ENCODE results near the gene TCF3.

TCF3 gene

DNA sequence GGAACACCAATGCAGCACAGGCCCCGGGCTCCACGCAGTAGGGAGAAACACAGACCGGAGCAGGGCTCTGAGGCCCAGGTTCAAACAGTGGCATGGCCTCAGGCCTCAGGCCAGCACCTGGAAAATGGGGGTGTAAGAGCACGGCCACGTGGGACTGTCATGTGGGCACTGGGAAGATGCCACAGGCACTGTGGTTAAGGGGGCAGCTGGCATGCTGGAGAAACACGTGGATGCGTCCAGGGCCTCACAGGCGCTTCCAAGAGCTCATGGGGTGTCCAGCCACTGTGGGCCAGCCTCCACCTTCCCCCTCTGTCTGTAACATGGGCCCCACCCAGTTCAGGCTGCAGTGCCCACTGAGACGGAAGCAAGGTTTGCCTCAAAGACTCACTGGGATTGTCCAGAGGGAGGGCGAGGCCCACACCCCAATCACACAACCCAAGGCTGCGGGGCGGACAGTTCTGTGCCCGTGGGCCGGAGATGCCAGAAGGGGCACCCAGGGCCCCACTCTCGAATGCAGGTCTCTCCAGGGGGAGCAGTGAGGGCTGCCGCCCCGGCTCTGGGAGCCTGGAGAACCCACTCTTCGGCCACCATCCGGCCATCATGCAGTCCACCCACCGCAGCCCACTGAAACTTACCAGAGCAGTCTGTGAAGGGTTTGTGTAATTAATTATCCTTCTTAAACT is 53.5 kb downstream of the TCF3 start:
- H3K9me3 Mint-ChIP-seq: no peaks in the 10 kb centered on the region
- no peak overlapping the region for H3K4me3 Mint-ChIP-seq
- H3K36me3 Mint-ChIP-seq: peaks cover 5% of the 10 kb centered on the region
- H3K27ac Mint-ChIP-seq: no peak overlapping the region
- H3K4me1 Mint-ChIP-seq: peaks cover 11% of the 10 kb centered on the region
- no peaks in the 10 kb centered on the region for H3K27me3 Mint-ChIP-seq

DNA sequence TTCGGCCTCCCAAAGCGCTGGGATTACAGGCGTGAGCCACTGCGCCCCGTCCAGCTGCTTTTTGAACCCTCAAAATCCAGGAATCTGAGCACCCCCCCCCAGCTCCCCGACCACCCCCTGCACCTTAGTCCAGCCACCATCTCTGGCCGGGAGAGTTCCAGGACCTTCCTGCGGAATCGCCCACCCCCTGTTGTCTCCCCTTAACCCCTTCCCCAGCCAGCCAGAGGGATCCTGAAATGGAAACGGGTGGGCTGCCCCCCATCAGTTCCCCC is 59.0 kb downstream of the TCF3 start:
- H3K36me3 Mint-ChIP-seq: peaks cover 7% of the 10 kb centered on the region
- no peaks in the 10 kb centered on the region for H3K27me3 Mint-ChIP-seq
- H3K4me3 Mint-ChIP-seq: peak overlapping the region; percentile 86
- no peak overlapping the region for H3K27ac Mint-ChIP-seq
- no peaks in the 10 kb centered on the region for H3K9me3 Mint-ChIP-seq
- H3K4me1 Mint-ChIP-seq: peaks cover 12% of the 10 kb centered on the region

DNA sequence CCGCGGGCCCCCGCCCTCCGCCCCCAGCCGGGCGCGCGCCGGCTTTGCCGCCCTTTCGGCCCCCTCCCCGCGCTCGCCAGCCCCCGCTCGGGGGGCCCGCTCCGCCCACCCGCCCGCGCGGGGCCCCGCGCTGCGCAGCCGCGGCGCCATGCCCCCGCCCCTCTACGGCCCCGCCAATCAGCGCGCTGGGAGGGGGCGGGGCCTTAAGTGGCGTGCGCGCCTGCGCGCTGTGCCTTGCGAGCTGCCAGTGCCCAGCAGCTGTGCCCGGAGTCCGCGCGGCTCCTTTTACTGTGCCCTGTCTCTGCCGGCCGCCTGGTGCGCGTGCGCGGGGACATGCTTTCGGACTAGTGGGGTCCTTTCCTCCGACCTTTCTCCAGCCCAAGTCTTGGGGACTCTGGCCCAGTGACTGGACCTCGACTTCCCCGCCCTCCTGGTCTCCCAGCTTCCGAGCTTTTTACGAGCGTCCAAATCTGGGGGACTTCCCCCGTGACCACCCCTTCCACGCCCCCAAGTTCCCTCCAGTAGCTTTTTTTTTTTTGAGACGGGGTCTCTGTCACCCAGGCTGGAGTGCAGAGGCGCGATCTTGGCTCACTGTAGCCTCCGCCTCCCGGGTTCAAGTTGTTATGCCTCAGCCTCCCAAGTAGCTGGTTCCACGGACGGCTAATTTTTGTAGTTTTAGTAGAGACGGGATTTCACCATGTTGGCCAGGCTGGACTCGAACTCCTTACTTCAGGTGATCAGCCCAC is 59.5 kb downstream of the TCF3 start, which contains the start of gene MBD3:
MBD3 (minus strand) TSS at position 111 of the 746 bp plus-strand sequence. CDS start 234 bp downstream, outside the sequence.
- Mint-ChIP-seq H3K36me3 (peaks cover 7% of the 10 kb centered on the region), H3K4me1 (peaks cover 12% of the 10 kb centered on the region), H3K9me3 (no peaks in the 10 kb centered on the region), H3K27ac (peak within 1 kb of the TSS; percentile 93), H3K27me3 (no peaks in the 10 kb centered on the region), H3K4me3 (peak within 1 kb of the TSS; percentile 94)

DNA sequence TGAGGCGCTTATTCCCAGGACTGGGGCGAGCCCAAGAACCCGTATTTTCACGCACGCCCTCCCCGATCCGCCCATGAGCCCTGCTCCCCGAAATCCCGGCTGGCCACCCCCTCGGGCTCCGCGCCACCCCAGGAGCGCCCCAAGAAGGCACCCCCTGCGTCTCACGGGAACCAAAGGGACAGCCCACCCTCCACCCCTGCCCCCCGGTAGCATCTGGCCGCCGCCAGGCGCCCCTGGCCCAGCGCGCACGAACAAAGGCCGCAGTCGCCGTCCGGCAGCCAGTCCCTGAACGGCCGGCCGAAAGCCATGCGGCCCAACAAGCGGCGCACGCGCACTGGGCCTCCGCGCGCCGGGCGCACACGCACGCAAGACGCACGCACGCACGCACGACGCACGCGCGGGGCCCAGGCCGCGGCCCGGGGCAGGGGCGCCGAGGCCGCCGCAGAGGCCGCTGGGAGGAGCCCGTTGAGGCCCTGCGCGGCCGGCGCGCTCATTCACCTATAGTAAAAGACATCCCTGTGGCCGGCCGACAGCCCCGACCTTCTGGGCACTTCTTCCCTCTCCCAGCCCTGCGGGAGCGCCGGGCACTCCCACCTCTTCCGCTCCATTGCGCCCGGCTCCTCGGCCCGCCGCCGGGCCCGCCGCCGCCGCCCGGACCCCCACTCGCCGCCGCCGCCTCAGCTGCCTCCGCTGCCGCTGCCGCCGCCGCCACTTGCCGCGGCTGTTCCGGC is 60.2 kb downstream of the TCF3 start:
- Mint-ChIP-seq H3K4me1 (peaks cover 12% of the 10 kb centered on the region), H3K27me3 (no peaks in the 10 kb centered on the region), H3K36me3 (peaks cover 4% of the 10 kb centered on the region), H3K27ac (peak overlapping the region; percentile 93), H3K4me3 (peak overlapping the region; percentile 94), H3K9me3 (no peaks in the 10 kb centered on the region)

DNA sequence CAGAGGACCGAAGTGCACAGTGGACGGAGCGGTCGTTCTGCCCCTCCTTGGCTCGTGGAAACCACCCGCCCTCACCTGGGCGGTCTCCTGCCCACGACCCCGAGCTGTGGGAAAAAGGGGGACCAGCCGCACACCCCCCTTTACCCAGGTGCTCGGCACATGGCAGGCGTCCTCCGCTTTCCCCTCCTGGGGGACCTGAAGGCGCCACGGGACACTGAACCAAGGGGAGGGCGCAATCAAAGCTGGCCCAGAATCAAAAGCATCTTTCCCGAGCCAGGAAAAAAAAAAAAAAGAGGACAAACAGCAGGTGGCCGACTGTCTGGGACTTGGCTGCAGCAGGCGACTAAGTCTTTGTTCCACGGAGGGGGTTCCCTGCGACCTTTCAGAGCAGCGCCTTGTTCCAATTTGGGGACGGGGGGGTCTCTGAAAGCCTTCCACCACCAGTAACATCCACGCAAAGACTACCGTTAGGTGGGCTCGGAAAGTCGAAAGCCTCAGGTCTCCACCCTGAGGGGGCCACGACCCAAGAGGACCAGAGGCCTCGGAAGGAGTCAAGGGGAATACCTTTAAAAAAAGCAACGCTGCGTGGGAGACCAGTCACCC is 60.9 kb downstream of the TCF3 start:
- Mint-ChIP-seq H3K4me1 (peaks cover 12% of the 10 kb centered on the region), H3K4me3 (peak overlapping the region; percentile 94), H3K36me3 (peaks cover 4% of the 10 kb centered on the region), H3K27ac (peak overlapping the region; percentile 93), H3K9me3 (no peaks in the 10 kb centered on the region), H3K27me3 (no peaks in the 10 kb centered on the region)

DNA sequence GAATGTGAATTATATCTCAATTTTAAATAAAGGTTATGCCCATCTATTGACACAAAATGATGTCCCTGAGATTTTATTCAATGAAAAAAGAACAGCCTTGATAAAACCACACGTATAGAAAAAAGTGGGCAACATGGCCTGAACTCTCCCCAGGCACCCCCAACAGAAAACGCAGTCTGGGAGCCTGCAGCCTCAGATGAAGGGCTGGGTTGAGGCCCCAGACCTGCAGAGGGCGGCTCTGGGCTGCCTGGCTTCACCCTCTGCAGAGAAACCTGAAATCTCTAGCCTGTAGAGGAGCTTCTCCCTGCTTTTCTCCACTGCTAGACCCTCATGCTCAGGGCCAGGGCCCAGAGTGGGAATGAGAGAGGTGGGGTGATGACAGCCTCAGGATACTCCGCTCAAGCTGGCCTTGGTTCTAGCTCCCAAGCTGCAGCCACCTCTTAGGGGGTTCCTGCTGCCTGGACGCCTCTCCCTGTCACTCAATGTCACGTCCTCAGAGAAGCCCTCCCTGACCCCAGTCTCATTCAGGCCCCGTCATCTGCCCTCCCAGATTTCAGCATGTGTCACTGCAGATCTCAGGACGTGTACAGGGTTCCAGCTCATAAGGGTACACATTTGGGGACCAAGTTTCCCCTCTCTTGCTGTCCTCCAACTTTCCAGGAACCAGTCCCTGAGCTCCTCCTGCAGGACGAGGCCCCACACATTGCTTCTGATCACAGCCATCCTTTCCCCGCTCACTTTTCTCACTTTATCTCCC is 61.6 kb downstream of the TCF3 start:
- Mint-ChIP-seq H3K4me3 (peak overlapping the region; percentile 94), H3K4me1 (peaks cover 16% of the 10 kb centered on the region), H3K27ac (peak overlapping the region; percentile 93), H3K27me3 (no peaks in the 10 kb centered on the region), H3K36me3 (peaks cover 4% of the 10 kb centered on the region), H3K9me3 (no peaks in the 10 kb centered on the region)

DNA sequence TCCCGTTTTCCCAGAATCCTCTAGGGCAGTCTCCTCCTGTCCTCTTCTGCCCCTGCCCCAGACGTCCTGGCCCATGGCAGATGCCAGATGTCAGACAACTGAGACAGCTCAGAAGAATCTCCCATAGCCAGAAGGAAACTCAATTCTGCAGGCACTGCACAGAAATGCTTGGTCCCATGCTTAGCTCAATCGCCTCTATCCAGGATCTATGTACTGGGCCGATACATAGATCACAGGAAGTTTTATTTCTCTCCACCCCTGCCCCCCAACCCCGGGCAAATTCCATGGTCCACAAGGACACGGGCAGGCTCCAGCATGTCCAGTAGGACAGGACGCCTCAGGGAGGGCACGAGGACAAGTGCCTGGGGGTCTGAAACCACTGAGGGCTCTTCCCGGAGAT is 64.5 kb downstream of the TCF3 start:
- H3K4me3 Mint-ChIP-seq: no peak overlapping the region
- H3K27ac Mint-ChIP-seq: no peak overlapping the region
- no peaks in the 10 kb centered on the region for H3K9me3 Mint-ChIP-seq
- H3K4me1 Mint-ChIP-seq: peaks cover 16% of the 10 kb centered on the region
- peaks cover 4% of the 10 kb centered on the region for H3K36me3 Mint-ChIP-seq
- H3K27me3 Mint-ChIP-seq: no peaks in the 10 kb centered on the region

DNA sequence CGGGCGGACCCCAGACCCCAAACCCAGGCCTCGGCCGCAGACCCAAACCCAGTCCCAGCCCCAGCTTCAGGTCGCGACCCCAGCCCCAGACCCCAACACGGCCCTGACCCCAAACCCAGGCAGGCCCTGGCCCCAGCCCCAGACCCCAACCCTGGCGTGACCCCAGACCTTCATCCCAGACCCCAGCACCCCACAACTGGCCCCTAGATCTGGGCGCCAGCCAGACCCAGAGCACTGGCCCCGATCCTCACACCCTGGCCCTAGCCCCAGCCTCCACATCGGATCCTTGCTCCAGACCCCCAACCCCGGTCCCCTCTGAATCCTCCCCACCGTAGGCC is 67.2 kb downstream of the TCF3 start:
- no peak overlapping the region for H3K27ac Mint-ChIP-seq
- no peaks in the 10 kb centered on the region for H3K27me3 Mint-ChIP-seq
- H3K9me3 Mint-ChIP-seq: no peaks in the 10 kb centered on the region
- peaks cover 5% of the 10 kb centered on the region for H3K4me1 Mint-ChIP-seq
- H3K36me3 Mint-ChIP-seq: no peaks in the 10 kb centered on the region
- H3K4me3 Mint-ChIP-seq: no peak overlapping the region

DNA sequence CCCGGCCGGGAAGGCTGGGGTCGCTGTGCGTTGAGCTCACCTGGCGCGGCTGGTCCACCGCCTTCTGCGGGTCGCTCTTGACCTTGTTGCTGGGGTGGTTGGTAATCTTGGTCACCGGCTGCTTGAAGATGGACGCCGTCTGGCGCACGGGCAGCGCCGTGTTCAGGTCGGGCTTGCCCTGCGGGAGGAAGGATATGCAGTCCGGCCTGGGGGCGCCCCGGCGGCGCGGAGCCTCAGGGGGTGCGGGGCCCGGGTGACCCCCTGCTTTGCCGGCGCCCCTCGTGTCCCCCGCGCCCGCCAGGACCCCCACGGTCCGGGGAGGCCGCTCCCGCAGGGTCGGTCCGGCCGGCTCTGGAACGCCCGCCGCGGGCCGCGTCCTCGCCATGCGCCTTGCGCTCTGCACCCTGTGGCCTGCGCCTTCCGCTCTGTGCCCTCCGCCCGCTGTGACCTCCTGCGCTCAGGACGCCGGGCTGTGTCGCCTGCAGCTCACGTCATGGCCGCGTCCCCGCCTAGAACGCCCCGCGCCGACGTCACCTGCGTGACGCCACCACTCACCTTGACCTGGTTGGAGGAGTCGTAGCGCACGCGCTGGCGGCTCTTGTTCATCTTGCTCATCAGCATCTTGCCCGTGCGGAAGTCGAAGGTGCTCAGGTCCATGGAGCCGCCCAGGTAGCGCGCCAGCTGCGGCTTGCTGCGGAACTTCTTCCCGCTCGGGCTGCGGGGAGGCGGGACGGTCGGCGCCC is 67.7 kb downstream of the TCF3 start:
- H3K27ac Mint-ChIP-seq: no peak overlapping the region

DNA sequence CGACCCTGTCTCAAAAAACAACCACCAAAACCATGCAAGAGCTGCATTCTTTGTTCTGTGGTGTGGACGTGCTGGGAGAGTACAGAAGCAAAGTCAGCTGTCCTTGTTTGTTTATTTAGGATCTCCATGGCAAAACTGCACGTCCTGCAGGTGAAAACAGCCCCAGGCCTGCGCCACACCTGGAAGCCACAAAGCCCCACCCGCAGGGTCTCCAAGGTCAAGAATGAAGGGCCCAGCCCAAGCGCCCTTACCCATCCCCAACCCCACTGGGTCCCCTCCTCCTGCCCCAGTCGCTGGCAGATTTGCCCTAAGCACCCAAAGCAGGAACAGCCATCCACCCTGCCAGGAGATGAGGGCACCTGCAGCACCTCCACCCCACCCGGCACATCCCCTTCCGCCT is 70.2 kb downstream of the TCF3 start:
- Mint-ChIP-seq H3K27ac (no peak overlapping the region), H3K4me3 (no peak overlapping the region), H3K36me3 (peaks cover 2% of the 10 kb centered on the region), H3K4me1 (peaks cover 4% of the 10 kb centered on the region), H3K9me3 (no peaks in the 10 kb centered on the region), H3K27me3 (no peaks in the 10 kb centered on the region)

More for the DNA sequence above, 67.7 kb downstream of the TCF3 start:
- no peaks in the 10 kb centered on the region for H3K27me3 Mint-ChIP-seq
- H3K4me3 Mint-ChIP-seq: no peak overlapping the region
- H3K36me3 Mint-ChIP-seq: peaks cover 2% of the 10 kb centered on the region
- peaks cover 4% of the 10 kb centered on the region for H3K4me1 Mint-ChIP-seq
- no peaks in the 10 kb centered on the region for H3K9me3 Mint-ChIP-seq

DNA sequence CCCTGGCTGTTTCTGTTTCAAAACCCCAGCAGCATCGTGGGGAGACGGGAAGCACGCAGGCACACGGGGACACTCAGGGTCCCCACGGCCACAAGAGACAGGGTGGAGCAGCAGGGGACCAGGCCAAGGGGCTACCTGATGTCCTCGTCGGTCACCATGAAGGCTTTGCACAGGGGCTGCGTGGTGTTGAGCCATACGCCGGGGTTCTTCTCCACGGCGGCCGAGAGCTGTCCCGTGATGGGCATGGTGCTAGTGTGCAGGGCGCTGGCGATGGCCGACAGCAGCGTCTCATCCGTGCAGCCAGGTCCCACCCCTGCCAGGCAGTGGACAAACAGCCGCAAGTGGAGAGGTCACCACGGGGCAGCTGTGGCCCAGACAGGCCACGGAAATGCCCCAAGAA is 71.5 kb downstream of the TCF3 start:
- H3K4me3 Mint-ChIP-seq: no peak overlapping the region
- H3K9me3 Mint-ChIP-seq: no peaks in the 10 kb centered on the region
- H3K36me3 Mint-ChIP-seq: peaks cover 2% of the 10 kb centered on the region
- H3K4me1 Mint-ChIP-seq: peaks cover 1% of the 10 kb centered on the region
- H3K27me3 Mint-ChIP-seq: no peaks in the 10 kb centered on the region
- no peak overlapping the region for H3K27ac Mint-ChIP-seq

DNA sequence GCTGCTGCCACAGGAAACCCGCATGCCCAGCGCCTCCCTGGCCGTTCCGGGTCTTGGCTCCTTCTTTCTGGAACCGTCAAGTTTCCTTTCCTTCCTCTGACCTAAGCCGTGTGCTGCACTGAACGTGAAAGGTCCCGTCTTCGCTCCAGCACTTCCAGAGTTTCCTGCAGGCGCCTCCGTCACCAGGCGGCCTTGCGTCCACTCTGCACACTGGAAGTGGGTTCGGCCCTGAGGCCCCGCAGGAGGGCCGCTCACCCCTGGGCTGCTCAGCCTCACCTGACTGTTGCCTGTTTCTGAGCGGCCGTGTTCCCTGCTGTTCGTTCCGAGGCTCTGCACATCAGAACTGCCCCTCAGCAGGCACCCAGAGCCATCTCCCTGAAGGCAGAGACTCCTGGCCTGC is 72.0 kb downstream of the TCF3 start:
- no peaks in the 10 kb centered on the region for H3K9me3 Mint-ChIP-seq
- no peak overlapping the region for H3K4me3 Mint-ChIP-seq
- no peak overlapping the region for H3K27ac Mint-ChIP-seq
- H3K27me3 Mint-ChIP-seq: no peaks in the 10 kb centered on the region
- peaks cover 2% of the 10 kb centered on the region for H3K36me3 Mint-ChIP-seq
- H3K4me1 Mint-ChIP-seq: no peaks in the 10 kb centered on the region

DNA sequence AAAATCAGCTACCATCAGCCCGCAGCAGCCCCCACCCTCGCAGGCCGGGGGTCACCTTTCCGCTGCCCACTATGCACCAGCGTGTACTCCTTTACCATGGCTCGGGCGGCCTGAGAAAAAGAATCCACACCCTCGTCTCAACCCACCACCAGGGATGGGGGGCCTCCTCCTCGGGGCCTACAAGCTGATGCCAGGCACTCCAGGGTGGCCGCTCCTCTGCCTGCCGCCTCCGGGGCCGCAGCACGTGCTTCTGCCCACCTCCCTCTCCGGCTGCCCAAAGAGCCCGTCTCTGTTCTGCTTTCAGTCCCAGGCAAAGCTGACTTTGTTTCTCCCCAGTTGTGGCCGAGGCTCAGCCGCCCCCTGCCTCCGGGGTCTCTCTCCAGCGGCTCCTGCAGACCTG is 73.2 kb downstream of the TCF3 start:
- Mint-ChIP-seq H3K27ac (no peak overlapping the region), H3K27me3 (no peaks in the 10 kb centered on the region), H3K36me3 (peaks cover 2% of the 10 kb centered on the region), H3K4me3 (no peak overlapping the region), H3K9me3 (no peaks in the 10 kb centered on the region), H3K4me1 (no peaks in the 10 kb centered on the region)

DNA sequence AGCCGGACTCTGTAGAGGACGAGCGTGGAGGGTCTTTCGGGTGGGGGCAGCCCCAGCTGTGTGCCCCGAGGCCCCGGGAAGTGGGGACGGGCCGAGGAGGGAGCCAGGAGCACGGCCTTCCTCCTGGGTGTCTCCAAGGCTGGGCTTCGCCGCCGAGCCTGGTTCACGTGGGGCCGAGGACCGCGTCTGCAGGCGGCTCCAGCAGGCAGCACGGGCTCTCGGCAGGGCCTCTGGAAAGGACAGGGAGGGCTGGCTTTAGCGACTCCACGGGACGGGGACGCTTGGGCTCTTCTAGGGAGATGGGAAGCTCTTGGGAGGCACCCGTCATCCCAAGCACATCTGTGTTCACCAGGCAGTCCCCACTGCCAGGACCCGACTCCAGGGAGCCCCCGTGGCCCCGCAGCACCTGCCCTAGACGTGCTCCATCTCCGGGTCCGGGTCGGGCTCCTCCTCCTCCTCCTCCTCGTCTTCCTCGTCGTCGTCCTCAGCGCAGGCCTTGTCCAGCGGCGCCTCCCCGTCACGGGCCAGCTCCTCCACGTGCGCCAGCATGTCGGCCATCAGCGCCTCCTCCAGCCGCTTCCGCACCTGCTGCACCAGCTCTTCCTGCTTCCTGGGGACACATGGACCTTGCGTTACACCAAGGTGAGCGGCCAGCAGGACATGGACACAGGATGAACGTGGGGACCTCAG is 74.3 kb downstream of the TCF3 start:
- H3K27me3 Mint-ChIP-seq: no peaks in the 10 kb centered on the region
- no peaks in the 10 kb centered on the region for H3K4me1 Mint-ChIP-seq
- peaks cover 3% of the 10 kb centered on the region for H3K36me3 Mint-ChIP-seq
- no peak overlapping the region for H3K4me3 Mint-ChIP-seq
- no peaks in the 10 kb centered on the region for H3K9me3 Mint-ChIP-seq
- peak overlapping the region; percentile 23 for H3K27ac Mint-ChIP-seq
